Thymus (tissue), 11 donors: ENCODE results near the gene SLC4A8. TPM values are rescaled to one million over a fixed set of nuclear protein-coding genes. Genes with fewer than 3 reads are reported as not detected.

Source experiments
- DNase-seq, 9 donors: peaks; one replicate each; pipeline ENCODE4 v3.0.0-alpha.2; 2013; ENCODE audit warnings: low spot score in 9 of 9, low read depth in 6 of 9, missing footprints in 1 of 9
- H3K27ac ChIP-seq, 2 donors: one replicate each; pipeline ENCODE4 v1.5.1; 2013; ENCODE audit warnings: control low read depth in 1 of 2, low read depth in 1 of 2, low read length in 1 of 2, mild to moderate bottlenecking in 1 of 2, moderate library complexity in 1 of 2
- H3K27me3 ChIP-seq, 2 donors: one replicate each; pipeline ENCODE4 v1.5.1; 2013; ENCODE audit warnings: low read length in 1 of 2; ENCODE audit not compliant: control insufficient read depth in 2 of 2, insufficient read depth in 1 of 2
- H3K36me3 ChIP-seq, 2 donors: one replicate each; pipeline ENCODE4 v1.5.1; 2013; ENCODE audit warnings: low read length in 1 of 2, mild to moderate bottlenecking in 1 of 2, moderate library complexity in 1 of 2; ENCODE audit not compliant: control insufficient read depth in 2 of 2, insufficient read depth in 2 of 2
- H3K4me1 ChIP-seq, 2 donors: one replicate each; pipeline ENCODE4 v1.5.1; 2013; ENCODE audit warnings: low read length in 2 of 2; ENCODE audit not compliant: control insufficient read depth in 2 of 2, insufficient read depth in 2 of 2
- H3K4me3 ChIP-seq, 2 donors: one replicate each; pipeline ENCODE4 v1.5.1; 2013; ENCODE audit warnings: low read length in 2 of 2, control low read depth in 1 of 2, mild to moderate bottlenecking in 1 of 2
- H3K9me3 ChIP-seq, 2 donors: one replicate each; pipeline ENCODE4 v1.5.1; 2013; ENCODE audit warnings: low read length in 1 of 2, mild to moderate bottlenecking in 1 of 2; ENCODE audit not compliant: control insufficient read depth in 2 of 2, insufficient read depth in 1 of 2
- WGBS: extraction: QIAGEN DNeasy Blood & Tissue Kit; methylation state at CpG from one replicate; pipeline ENCODE4 v1.1.7; 2013; 5-methylcytosine and 5-hydroxymethylcytosine counted together
- polyA plus RNA-seq: library from polyadenylated mRNA; stranded (reverse); fragments of 200-250 nt; gene quantifications from one replicate; pipeline ENCODE4 v1.2.3, GENCODE V29; 2013
- total RNA-seq: library from RNA; stranded (reverse); fragments of 120-200 nt; gene quantifications from one replicate; pipeline ENCODE4 v1.2.4, GENCODE V29; 2013
- donor health status: healthy.

SLC4A8 gene
- total and polyA plus RNA-seq, 2 donors = 1.2 to 1.7 TPM

DNA sequence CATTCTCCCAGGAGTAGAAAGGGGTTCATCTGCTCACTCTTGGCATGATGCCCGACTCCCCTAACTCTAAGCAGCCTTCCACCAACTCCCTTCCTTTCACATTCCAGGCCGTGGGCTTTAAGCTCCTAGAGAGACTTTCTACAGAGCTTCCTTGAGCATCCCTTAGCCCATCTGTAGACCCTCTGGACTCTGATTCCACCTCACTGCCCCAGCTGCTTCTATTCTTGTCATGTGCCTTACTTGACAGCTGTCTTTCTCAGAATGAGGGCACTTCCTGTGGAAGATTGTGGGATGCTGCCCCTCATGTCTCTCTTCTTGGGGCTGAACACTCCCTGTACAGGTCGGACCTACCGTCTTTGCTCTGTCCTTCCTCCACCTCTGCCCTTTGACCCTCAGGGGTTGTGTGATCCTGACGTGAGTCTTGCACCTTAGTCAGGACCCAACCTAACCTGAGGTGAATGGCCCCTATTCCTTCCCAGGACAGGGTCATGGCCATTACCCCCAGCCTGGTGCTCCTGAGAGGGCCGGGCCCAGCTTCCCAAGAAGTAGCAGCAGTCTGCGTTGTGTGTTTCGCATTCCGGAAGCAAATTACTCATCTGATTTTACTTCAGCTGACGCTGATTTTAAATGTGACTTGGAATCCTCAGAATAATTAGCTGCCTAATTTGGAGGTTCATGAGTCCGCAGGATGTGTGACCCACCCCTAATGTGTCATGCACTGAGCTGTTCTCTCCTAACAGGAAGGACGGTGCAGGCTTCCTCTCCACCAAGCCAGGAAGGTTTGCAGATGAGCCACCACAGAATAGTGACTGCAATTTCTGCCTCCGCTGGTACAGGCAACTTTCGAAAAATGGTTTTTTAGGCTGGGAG lies 30.7 kb upstream of the SLC4A8 start:
- WGBS = 66% methylated on average over 14 of the region's 14 CpGs
- peak in 1 of 9 donors; percentile 55 for DNase-seq
- Histone ChIP-seq H3K4me1 (peaks cover 37 to 62% of the 10 kb centered on the region in 2 donors), H3K4me3 (no peak overlapping the region), H3K9me3 (peaks cover 0 to 2% of the 10 kb centered on the region in 2 donors), H3K36me3 (no peaks in the 10 kb centered on the region), H3K27ac (no peak overlapping the region), H3K27me3 (peaks cover 0 to 14% of the 10 kb centered on the region in 2 donors)

DNA sequence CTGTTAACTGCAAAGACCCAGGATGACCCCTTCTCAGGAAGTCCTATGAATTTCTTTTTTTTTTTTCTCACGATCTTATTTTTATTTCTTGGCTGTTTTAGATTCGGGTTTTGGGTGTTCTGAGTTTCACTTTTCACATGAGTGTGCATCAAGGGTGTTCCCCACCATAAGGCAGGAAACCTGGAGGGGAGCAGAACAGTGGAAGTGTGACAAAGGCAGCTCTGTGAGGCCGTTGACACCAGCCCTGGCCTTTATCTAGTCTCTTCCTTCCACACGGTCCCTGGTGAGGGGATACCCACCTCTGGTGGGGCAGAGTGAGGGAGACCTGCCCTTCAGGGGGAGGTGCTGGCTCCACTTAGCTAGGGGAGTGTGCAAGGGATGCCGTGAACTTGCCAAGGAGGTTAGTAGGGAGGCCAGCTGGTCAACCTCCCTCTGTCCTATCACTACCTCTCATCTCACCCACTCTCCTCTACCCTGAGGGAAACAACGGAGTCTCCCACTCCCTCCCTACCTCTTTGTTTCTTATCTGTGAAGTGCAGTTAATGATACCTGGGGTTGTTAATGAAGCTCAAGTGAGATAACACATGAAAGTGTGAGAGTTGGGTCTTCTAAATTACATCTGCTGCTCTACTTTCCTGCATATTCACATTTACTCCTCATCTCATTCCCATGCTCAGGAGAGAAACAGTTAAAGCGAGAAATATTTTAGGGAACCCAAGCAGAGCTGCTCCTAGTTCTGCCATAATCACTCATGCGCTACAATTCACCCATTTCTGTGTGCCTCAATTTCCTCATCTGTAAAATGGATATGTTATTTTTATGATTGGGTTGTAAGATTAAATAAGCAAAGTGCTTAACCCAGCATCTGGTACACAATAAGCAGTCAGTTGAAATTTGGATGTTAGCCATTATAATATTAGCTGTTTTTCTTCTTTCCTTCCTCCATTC lies 29.1 kb upstream of the SLC4A8 start:
- Histone ChIP-seq H3K27me3 (peaks cover 0 to 14% of the 10 kb centered on the region in 2 donors), H3K36me3 (no peaks in the 10 kb centered on the region), H3K4me1 (peaks cover 37 to 49% of the 10 kb centered on the region in 2 donors), H3K27ac (peak overlapping the region; percentile 8 to 15), H3K4me3 (no peak overlapping the region), H3K9me3 (peaks cover 0 to 2% of the 10 kb centered on the region in 2 donors)
- peak in 1 of 9 donors; percentile 41 for DNase-seq
- WGBS = 32% methylated on average over 8 of the region's 8 CpGs

DNA sequence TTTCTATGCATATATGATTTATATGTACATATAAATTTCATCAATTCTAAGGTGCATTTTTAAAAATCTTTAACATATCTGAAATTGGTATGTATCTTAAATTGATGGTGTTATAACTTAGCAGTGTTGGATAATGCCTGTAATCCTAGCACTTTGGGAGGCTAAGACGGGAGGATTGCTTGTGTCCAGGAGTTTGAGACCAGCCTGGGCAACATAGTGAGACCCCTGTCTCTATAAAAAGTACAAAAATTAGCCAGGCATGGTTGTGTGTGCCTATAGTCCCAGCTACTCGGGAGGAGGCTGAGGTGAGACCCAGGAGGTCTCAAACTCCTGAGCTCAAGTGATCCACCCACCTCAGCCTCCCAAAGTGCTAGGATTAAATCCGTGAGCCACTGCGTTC lies 27.0 kb upstream of the SLC4A8 start:
- WGBS = 96% methylated on average over 4 of the region's 4 CpGs
- DNase-seq = no peak
- H3K9me3 ChIP-seq = peaks cover 0 to 2% of the 10 kb centered on the region in 2 donors
- no peak overlapping the region for H3K27ac ChIP-seq
- peaks cover 0 to 4% of the 10 kb centered on the region in 2 donors for H3K27me3 ChIP-seq
- H3K36me3 ChIP-seq = no peaks in the 10 kb centered on the region
- H3K4me3 ChIP-seq = no peak overlapping the region
- H3K4me1 ChIP-seq = peaks cover 26 to 31% of the 10 kb centered on the region in 2 donors

DNA sequence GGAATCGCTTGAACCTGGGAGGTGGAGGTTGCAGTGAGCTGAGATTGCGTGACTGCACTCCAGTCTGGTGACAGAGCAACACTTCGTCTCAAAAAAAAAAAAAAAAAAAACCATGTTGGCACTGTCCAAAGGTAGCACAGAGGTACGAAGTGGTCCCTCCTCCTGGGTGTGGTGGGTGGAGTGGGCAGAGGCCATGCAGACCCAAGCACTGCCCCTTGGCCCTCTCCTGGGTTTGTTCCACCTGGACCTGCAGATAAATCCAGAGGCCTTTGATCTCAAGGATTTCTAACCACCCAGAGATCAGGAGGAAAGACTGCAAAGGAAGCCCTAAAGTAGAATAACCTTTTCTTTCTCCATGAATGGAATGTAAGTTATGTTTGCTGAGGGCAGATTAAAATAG lies 24.7 kb upstream of the SLC4A8 start:
- 71% methylated on average over 4 of the region's 4 CpGs for WGBS
- DNase-seq = no peak
- no peak overlapping the region for H3K27ac ChIP-seq

DNA sequence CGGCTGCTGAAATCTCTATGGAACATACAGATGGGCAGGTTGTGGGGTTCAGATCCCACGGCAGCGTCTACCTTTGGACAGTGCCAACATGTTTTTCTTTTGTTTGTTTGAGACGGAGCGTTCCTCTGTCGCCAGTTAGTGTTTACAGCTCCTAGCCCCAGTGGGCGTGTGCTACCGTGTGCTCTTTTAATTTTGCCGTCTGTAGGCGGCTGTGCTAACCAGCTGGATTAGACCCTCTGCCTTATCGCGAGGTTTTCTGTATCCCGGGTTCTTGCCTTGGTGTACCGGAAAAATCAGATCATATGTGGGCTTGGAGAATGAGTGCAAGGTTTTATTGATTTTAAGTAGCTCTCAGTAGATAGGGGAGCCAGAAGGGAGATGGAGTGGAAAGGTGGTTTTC lies 23.6 kb upstream of the SLC4A8 start:
- no peak overlapping the region for H3K4me3 ChIP-seq
- H3K27ac ChIP-seq = no peak overlapping the region
- no peak for DNase-seq
- H3K9me3 ChIP-seq = no peaks in the 10 kb centered on the region
- H3K27me3 ChIP-seq = no peaks in the 10 kb centered on the region
- 97% methylated on average over 14 of the region's 14 CpGs for WGBS
- no peaks in the 10 kb centered on the region for H3K4me1 ChIP-seq
- H3K36me3 ChIP-seq = no peaks in the 10 kb centered on the region

More for the DNA sequence above, 24.7 kb upstream of the SLC4A8 start:
- Histone ChIP-seq H3K36me3 (no peaks in the 10 kb centered on the region), H3K4me3 (no peak overlapping the region), H3K27me3 (no peaks in the 10 kb centered on the region), H3K4me1 (peaks cover 9 to 10% of the 10 kb centered on the region in 2 donors), H3K9me3 (no peaks in the 10 kb centered on the region)

DNA sequence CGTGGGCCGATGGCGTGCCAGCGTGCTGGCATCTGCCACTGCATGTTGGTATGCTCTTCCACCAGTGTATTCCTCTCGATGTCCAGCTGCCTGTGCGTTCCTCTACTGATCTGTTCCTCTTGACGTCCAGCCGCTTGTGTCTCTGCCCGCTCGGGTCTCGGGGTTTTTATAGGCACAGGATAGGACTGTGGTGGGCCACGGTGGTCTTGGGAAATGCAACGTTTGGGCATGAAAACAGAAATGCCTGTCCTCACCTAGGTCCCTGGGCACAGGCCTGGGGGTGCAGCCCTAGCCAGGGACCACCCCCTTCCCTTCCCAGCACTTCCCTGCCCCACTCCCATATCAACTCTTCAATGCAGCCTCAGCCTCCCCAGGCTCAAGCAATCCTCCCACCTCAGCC lies 23.1 kb upstream of the SLC4A8 start:
- H3K27me3 ChIP-seq = no peaks in the 10 kb centered on the region
- no peaks in the 10 kb centered on the region for H3K4me1 ChIP-seq
- no peak for DNase-seq
- no peak overlapping the region for H3K27ac ChIP-seq
- H3K9me3 ChIP-seq = no peaks in the 10 kb centered on the region
- 98% methylated on average over 13 of the region's 13 CpGs for WGBS
- H3K36me3 ChIP-seq = no peaks in the 10 kb centered on the region
- H3K4me3 ChIP-seq = no peak overlapping the region

DNA sequence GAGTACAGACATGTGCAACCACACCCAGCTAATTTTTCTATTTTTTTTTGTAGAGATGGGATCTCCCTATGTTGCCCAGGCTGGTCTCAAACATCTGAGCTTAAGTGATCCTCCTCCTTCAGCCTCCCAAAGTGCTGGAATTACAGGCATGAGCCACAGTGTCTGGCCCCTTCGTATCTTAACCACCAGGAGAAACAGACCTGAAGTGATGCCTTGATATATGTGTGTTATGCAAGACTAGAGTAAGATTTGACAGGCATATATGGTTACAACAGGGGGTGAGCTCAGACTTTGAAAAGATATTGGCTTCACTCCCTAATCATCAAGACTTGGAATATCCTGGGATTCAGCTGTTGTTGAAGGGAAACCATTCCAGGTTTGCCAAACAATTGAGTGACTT lies 22.7 kb upstream of the SLC4A8 start:
- H3K36me3 ChIP-seq = no peaks in the 10 kb centered on the region
- H3K4me3 ChIP-seq = no peak overlapping the region
- H3K4me1 ChIP-seq = no peaks in the 10 kb centered on the region
- no peak overlapping the region for H3K27ac ChIP-seq
- H3K9me3 ChIP-seq = no peaks in the 10 kb centered on the region
- no peak for DNase-seq
- H3K27me3 ChIP-seq = no peaks in the 10 kb centered on the region
- WGBS = 0% methylated on average over 1 of the region's 1 CpG

DNA sequence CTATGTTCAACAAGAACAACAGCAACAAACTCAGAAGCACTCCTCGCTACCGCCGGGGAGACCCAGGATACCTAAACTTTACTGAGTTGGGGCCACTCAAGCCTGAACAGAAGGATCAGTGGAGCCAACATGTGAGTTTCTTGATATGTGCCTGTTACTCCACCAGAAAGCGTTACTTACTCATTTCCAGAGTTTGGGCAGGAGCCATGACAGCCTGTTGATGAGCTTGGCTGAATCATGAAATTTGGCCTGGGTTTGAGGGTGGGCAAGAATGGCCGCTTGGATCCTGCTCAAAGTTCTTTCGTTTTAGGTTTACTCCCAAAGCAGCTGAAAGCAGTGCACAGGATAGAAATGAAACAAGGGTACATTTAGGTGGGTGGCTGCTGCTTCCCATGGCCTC lies 21.5 kb upstream of the SLC4A8 start:
- no peak for DNase-seq
- Histone ChIP-seq H3K36me3 (no peaks in the 10 kb centered on the region), H3K27me3 (no peaks in the 10 kb centered on the region), H3K9me3 (no peaks in the 10 kb centered on the region), H3K4me3 (no peak overlapping the region), H3K4me1 (no peaks in the 10 kb centered on the region), H3K27ac (no peak overlapping the region)
- WGBS = 93% methylated on average over 6 of the region's 6 CpGs

DNA sequence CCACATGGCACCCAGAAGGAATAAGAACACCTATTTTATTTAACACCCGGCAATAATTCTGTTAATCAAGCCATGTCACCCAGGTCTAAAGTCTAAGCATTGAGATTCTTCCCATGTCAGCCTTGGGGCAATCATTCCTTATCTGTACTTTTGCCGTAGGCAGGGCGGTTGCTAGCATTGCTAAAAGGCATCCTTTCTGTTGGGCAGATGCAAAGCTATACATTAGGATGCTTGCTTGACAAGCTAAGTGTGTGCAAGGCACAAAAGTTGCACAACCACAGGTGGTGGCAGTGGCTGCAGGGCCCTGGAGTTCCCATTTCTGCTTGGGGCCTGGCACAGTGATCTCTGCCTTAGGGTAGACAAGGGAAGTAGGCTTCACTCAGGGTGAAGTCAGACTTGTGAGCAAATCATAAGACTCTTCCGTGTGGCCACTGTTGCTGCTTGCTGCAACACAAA lies 20.9 kb upstream of the SLC4A8 start:
- Histone ChIP-seq H3K9me3 (no peaks in the 10 kb centered on the region), H3K27ac (no peak overlapping the region), H3K36me3 (no peaks in the 10 kb centered on the region), H3K4me1 (no peaks in the 10 kb centered on the region), H3K4me3 (no peak overlapping the region), H3K27me3 (no peaks in the 10 kb centered on the region)
- DNase-seq = no peak
- 92% methylated on average over 4 of the region's 4 CpGs for WGBS
